Keratinocyte (primary cell): ENCODE results near the gene NPFFR1. TPM values are rescaled to one million over a fixed set of nuclear protein-coding genes. Genes with fewer than 3 reads are reported as not detected.

Experiments used
- DNase-seq: peaks from one replicate; pipeline ENCODE4 v3.0.0-alpha.2; 2011; ENCODE audit warnings: low read depth, missing footprints, low spot score
- FAIRE-seq: peaks from 2 replicates; lab custom pipeline; 2011; peaks lifted over from hg19 to GRCh38; lab: Jason Lieb, UNC
- H2AFZ ChIP-seq: 2 replicates; pipeline ENCODE4 v1.6.0; 2012; ENCODE audit warnings: low read length, control low read depth, inconsistent platforms; ENCODE audit not compliant: control insufficient read depth
- H3K27ac ChIP-seq: 2 replicates; pipeline ENCODE4 v1.5.1; 2011; ENCODE audit warnings: low read length; ENCODE audit not compliant: control insufficient read depth, insufficient read depth
- H3K27me3 ChIP-seq: 3 replicates; pipeline ENCODE4 v1.6.0; 2011; ENCODE audit warnings: low read length; ENCODE audit not compliant: control insufficient read depth, insufficient read depth; ENCODE audit errors: extremely low read depth
- H3K36me3 ChIP-seq, 2 experiments: 2 replicates in 1 of 2; 3 replicates in 1 of 2; pipeline ENCODE4 v1.5.1; 2011; ENCODE audit warnings: low read length in 2 of 2, mild to moderate bottlenecking in 1 of 2; ENCODE audit not compliant: control insufficient read depth in 2 of 2, insufficient read depth in 2 of 2; ENCODE audit errors: extremely low read depth in 1 of 2
- H3K4me1 ChIP-seq: 3 replicates; pipeline ENCODE4 v1.5.1; 2011; ENCODE audit warnings: low read length; ENCODE audit not compliant: control insufficient read depth, insufficient read depth; ENCODE audit errors: extremely low read depth
- H3K4me2 ChIP-seq: 3 replicates; pipeline ENCODE4 v1.6.0; 2011; ENCODE audit warnings: low read depth, low read length; ENCODE audit not compliant: control insufficient read depth, insufficient read depth; ENCODE audit errors: extremely low read depth
- H3K4me3 ChIP-seq, 3 experiments: fragments of 200-600 bp in 1 of 3; sonication (generic) in 1 of 3; 2 replicates in 2 of 3; 3 replicates in 1 of 3; pipeline ENCODE4 v1.5.1; 2011 to 2016; ENCODE audit warnings: low read length in 3 of 3, mild to moderate bottlenecking in 3 of 3, control low read depth in 2 of 3, inconsistent platforms in 1 of 3, low read depth in 1 of 3, mixed read lengths in 1 of 3, mixed run types in 1 of 3, moderate library complexity in 1 of 3; ENCODE audit not compliant: control insufficient read depth in 2 of 3, insufficient read depth in 2 of 3; ENCODE audit errors: extremely low read depth in 1 of 3
- H3K79me2 ChIP-seq: 2 replicates; pipeline ENCODE4 v1.6.0; 2012; ENCODE audit warnings: low read length; ENCODE audit not compliant: control insufficient read depth, insufficient read depth
- H3K9ac ChIP-seq: 3 replicates; pipeline ENCODE4 v1.6.0; 2011; ENCODE audit warnings: low read length; ENCODE audit not compliant: control insufficient read depth, insufficient read depth; ENCODE audit errors: extremely low read depth
- H3K9me1 ChIP-seq: 3 replicates; pipeline ENCODE4 v1.6.0; 2011; ENCODE audit warnings: low read length; ENCODE audit not compliant: control insufficient read depth, insufficient read depth; ENCODE audit errors: extremely low read depth
- H3K9me3 ChIP-seq: 2 replicates; pipeline ENCODE4 v1.5.1; 2012; ENCODE audit warnings: low read depth, low read length; ENCODE audit not compliant: control insufficient read depth
- H4K20me1 ChIP-seq: 3 replicates; pipeline ENCODE4 v1.6.0; 2011; ENCODE audit warnings: low read length; ENCODE audit not compliant: control insufficient read depth, insufficient read depth; ENCODE audit errors: extremely low read depth
- CTCF ChIP-seq, 3 experiments: IDR thresholded peaks in 1 of 3; conservative IDR thresholded peaks in 1 of 3; optimal IDR thresholded peaks in 1 of 3; 2 replicates in 2 of 3; 3 replicates in 1 of 3; pipeline versions ENCODE3 to v1.5.1; 2011; ENCODE audit warnings: low read length in 3 of 3, mild to moderate bottlenecking in 3 of 3, moderate library complexity in 2 of 3, control low read depth in 1 of 3, inconsistent platforms in 1 of 3; ENCODE audit not compliant: insufficient read depth in 2 of 3; ENCODE audit errors: extremely low read depth in 1 of 3
- EZH2 ChIP-seq: IDR thresholded peaks from one replicate; pipeline ENCODE4 v1.6.1; 2012; ENCODE audit warnings: inconsistent platforms, mild to moderate bottlenecking, low read length, moderate library complexity
- dilution Hi-C: fragments of 300-500 bp; cut with MboI; formaldehyde crosslinking; loops from one replicate; pipeline ENCODE4 v1.7.0; 2020; ENCODE audit warnings: low sequenced_read_pairs; ENCODE audit not compliant: extremely low pct_ligation_motif_present
- polyA plus RNA-seq, 5 experiments: library from polyadenylated mRNA; depleted of rRNA in 3 of 5; stranded (reverse) in 3 of 5; stranded (forward) in 1 of 5; unstranded in 1 of 5; fragments of >200 nt; gene quantifications; 1 replicate in 1 of 5; 2 replicates in 3 of 5; 3 replicates in 1 of 5; pipeline versions ENCODE4 v1.2.1 to v1.2.3, GENCODE V29; 2011 to 2012; ENCODE audit warnings: missing spikeins in 2 of 5, low read depth in 1 of 5, low replicate concordance in 1 of 5

Gene NPFFR1
- polyA plus RNA-seq, 1 donor (not counting 4 experiments of a cell fraction or from before 2014, with no cell fraction given): not detected

GRCh38 chr10:70212879-70213278 lies 70.9 kb downstream of the NPFFR1 start:
- Histone ChIP-seq H3K4me1 (no peaks in the 10 kb centered on the region), H3K9ac (no peak overlapping the region), H3K36me3 (peaks cover 17 to 45% of the 10 kb centered on the region in 2 experiments), H3K27me3 (no peaks in the 10 kb centered on the region), H3K27ac (no peak overlapping the region), H2AFZ (no peak overlapping the region), H3K9me3 (no peaks in the 10 kb centered on the region), H3K4me2 (no peak overlapping the region), H3K4me3 (no peak overlapping the region), H4K20me1 (peaks cover 5% of the 10 kb centered on the region), H3K79me2 (peaks cover 2% of the 10 kb centered on the region), H3K9me1 (no peaks in the 10 kb centered on the region)
- TF ChIP-seq CTCF (optimal IDR thresholded peaks at IDR 0.05 in 1 of 3, IDR thresholded peaks at IDR 0.05 in 1 of 3, conservative IDR thresholded peaks at IDR 0.05 in 1 of 3; ENCODE audit: extremely low read depth in 1 of 3, insufficient read depth in 2 of 3, low read length in 3 of 3) (no peak), EZH2 (no peak)
- FAIRE-seq (no peak), DNase-seq (no peak)
- dilution Hi-C loops: no loop called here

DNA sequence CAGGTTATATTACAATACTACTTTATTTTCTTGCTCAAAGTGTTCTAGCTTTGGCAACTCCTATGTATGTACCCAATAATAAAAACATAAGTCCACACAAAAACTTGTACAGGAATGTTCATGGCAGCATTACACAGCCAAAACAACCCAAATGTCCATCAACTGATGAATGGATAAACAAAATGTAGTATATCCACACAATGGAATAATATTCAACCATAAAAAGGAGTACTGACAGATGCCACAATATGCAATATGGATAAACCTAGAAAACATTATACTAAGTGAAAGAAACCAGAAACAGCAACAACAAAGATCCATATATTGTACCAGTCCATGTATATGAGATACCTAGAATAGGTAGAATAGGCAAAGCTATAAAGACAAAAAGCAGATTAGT lies 71.5 kb downstream of the NPFFR1 start:
- Histone ChIP-seq H3K9ac (no peak overlapping the region), H3K4me3 (no peak overlapping the region), H2AFZ (no peak overlapping the region), H3K27ac (no peak overlapping the region), H3K36me3 (peaks cover 17 to 43% of the 10 kb centered on the region in 2 experiments), H4K20me1 (peaks cover 5% of the 10 kb centered on the region), H3K4me1 (no peaks in the 10 kb centered on the region), H3K9me3 (no peaks in the 10 kb centered on the region), H3K9me1 (no peaks in the 10 kb centered on the region), H3K79me2 (peaks cover 2% of the 10 kb centered on the region), H3K27me3 (no peaks in the 10 kb centered on the region), H3K4me2 (no peak overlapping the region)
- dilution Hi-C loops: no loop called here
- TF ChIP-seq EZH2: no peak
- no peak for TF ChIP-seq CTCF (optimal IDR thresholded peaks at IDR 0.05 in 1 of 3, IDR thresholded peaks at IDR 0.05 in 1 of 3, conservative IDR thresholded peaks at IDR 0.05 in 1 of 3; ENCODE audit: extremely low read depth in 1 of 3, insufficient read depth in 2 of 3, low read length in 3 of 3)
- DNase-seq (no peak), FAIRE-seq (no peak)
